NCI-H524 (cell line): ENCODE data around the gene CRLF2.
"Not testable (repeated sequence)": the region's sequence is repeated elsewhere in the genome, so short reads cannot be mapped to it uniquely, and the experiment has no call there.

Source experiments
- DNase-seq, 2 experiments: peaks; one replicate each; lab custom pipeline; 2025; lab: John Stamatoyannopoulos, UW

Gene CRLF2

DNA sequence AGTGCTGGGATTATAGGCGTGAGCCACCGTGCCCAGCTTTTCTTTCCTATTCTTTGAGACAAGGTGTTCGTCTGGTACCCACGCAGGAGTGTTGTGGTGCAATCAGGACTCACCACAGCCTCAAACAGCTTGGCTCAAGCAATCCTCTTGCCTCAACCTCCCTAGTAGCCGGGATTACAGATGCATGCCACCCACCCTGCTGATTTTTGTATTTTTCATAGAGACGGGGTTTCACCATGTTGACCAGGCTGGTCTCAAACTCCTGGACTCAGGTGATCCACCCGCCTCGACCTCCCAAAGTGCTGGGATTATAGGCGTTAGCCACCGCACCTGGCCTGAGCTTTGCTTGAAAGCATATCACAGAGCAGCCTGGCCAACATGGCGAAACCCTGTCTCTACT is 1.5 kb upstream of the CRLF2 start:
- no peak for DNase-seq

DNA sequence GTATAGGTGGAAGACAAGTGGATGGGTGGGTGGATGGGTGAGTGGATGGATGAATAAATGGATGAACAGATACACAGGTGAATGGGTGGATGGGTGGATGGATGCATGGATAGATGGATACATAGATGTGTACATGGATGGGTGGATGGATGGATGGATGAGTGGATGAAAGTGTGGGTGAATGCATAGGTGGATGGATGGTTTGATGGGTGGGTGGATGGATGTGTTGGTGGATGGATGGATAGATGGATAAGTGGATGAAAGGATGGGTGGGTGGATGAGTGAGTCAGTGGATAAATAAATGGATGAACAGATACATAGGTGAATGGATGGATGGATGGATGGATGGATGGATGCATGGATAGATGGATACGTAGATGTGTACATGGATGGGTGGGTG is 1.6 kb downstream of the CRLF2 start:
- DNase-seq = no peak

DNA sequence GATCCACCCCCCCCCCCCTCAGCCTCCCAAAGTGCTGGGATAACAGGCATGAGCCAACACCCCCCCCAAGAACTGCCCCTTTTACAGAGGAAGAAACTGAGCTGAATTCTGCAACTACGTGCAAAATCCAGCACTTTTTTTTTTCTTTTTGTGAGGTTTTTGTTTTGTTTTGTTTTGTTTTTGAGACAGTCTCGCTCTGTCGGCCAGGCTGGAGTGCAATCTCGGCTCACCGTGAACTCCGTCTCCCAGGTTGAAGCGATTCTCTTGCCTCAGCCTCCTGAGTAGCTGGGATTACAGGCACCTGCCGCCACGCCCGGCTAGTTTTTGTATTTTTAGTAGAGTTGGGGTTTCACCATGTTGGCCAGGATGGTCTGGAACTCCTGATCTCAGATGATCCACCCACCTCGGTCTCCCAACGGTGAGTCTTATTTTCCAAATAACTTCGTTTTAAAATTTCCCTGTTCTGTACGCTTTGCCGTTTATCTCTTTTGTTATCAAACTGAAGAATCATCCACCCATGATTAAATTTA is 4.9 kb downstream of the CRLF2 start:
- no peak for DNase-seq

DNA sequence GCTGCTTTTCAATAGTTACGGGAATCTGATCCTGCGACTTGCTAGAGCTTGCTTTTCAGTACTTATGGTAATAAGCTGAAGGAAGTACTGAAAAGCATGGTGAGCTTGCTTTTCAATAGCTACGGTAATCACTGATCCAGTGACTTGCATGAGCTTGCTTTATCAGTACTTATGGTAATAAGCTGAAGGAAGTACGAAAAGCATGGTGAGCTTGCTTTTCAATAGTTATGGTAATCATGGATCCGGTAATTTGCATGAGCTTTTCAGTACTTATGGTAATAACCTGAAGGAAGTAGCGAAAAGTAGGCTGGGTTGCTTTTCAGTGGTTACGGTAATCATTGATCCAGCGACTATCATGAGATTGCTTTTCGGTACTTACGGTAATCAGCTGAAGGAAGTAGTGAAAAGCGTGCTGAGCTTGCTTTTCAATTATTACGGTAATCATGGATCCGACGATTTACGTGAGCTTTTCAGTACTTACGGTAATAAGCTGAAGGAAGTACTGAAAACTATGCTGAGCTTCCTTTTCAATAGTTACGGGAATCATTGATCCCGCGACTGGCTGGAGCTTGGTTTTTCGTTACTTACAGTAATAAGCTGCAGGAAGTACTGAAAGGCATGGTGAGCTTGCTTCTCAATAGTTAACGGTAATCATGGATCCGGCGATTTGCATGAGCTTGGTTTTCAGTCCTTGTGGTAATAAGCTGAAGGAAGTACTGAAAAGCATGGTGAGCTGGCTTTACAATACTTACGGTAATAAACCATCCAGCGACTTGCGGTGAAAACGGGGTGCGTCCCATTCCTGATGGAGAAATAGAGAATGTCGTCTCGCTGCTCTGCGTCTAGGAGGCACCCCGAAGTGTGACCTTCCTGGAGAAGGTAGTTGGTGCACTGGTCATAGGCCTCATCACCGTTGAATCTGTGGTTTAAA is 6.5 kb downstream of the CRLF2 start:
- DNase-seq = no peak

DNA sequence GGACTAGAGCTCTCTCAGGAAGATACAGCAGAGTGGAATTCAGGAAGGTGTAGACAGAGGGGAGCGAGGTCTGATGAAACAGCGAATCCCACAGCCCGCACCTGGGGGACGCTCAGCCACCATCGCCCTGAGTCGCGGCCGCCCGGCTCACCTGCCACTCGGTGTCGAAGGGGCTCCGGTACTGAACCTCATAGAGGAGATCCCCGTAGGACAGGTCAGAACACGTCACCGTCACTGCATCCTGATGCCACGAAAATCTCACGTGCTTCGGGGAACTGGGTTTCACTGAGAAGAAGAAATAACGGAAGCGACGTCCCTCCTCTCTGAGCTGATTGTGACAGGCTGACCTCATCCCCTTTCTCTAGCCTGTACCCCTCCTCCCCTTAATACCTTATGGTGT is 10.2 kb downstream of the CRLF2 start:
- no peak for DNase-seq

DNA sequence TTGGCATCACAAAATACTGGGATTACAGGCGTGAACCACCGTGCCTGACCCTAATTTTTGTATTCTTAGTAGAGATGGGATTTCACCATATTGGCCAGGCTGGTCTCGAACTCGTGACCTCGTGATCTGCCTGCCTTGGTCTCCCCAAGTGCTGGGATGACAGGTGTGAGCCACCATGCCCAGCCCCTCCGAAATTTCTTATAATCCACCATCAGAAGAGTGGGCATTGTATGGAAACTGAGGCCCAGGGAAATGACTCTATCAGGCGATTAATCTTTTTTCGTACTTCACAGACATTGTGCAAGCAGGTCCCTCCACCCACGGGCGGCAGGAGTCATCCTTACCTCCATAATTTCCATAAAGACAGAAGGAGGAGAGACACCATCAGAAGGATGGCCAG is 16.0 kb downstream of the CRLF2 start:
- no peak for DNase-seq

DNA sequence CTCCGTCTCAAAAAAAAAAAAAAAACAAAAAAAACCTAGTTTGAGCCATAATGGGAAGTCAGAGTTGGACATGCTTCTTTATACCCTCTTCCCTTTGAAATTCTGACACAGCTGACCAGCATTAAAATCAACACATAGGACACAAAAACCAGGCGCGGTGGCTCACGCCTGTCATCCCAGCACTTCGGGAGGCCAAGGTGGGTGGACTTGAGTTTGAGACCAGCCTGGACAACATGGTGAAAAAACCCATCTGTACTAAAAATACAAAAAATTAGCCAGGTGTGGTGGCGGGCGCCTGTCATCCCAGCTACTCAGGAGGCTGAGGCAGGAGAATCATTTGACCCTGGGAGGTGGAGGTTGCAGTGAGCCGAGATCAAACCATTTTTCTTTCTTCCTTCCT is 20.3 kb downstream of the CRLF2 start:
- not testable (repeated sequence) for DNase-seq

DNA sequence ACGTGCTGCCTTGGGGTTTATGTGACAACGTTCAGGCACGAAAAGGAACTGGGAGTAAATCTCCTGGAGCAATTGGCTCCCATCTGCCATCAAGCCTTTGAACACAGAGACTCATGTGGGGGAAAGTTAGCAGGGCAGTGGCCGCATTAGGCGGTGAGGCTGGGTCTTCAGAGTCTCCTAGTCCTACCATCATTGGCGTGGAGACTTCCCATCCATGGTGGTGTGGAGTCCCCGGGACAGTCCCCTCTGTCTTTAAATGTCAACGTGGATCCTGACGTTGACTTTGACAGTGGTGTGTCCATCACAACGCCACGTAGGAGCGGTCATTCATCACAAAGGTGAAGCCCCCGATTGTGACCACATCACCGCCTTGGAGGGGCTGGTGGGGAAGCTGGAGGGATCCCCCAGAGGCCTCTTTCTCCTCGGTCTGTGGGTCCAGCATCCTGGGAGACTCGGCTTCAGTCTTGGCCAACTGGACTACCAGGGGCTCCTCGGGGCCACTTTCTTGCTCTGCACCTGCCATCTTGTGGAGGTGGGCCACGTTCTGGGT is 21.8 kb downstream of the CRLF2 start:
- no peak for DNase-seq

DNA sequence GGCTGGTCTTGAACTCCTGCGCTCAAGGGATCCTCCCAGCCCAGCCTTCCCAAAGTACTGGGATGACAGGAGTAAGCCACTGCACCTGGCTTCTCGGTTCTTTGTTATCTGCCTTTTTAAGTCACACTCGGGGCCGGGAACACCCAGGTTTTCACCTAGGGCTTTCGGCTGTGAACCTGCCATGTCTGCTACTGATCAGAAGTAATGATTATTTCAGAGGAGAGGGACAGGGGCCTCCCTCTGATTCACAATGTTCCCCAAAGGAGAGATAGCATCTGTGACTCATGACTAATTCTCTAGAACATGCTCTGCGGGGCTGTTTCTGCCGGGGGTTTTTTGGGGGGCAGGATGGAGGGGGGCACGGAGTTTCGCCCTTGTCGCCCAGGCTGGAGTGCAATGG is 26.9 kb downstream of the CRLF2 start:
- DNase-seq = no peak

DNA sequence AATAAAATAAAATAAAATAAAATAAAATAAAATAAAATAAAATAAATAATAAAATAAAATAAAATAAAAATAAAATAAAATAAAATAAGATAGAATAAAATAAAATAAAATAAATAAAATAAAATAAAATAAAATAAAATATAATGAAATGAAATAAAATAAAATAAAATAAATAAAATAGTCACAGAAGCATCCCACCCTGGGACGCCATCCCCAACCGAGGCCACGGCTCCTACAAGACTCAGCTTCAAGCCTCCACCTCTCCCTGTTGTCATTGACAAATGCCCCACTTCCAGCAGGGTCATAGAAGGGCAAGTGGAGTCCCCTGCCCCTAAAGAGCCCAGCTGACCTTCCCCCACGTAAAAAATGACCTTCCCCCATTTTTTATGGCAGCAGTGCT is 30.2 kb downstream of the CRLF2 start:
- DNase-seq = no peak

DNA sequence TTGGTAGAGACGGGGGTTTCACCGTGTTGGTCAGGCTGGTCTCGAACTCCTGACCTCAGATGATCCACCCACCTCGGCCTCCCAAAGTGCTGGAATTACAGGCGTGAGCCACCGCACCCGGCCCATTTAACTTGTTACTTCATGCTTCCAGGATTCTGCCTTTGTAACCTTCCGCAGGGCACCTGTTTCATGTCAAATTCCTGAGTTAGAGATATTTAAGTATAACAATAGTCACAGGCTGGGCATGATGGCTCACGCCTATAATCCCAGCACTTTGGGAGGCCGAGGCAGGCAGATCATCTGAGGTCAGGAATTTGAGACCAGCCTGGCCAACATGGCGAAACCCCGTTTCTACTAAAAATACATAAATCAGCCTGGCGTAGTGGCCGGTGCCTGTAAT is 30.8 kb downstream of the CRLF2 start:
- not testable (repeated sequence) for DNase-seq

DNA sequence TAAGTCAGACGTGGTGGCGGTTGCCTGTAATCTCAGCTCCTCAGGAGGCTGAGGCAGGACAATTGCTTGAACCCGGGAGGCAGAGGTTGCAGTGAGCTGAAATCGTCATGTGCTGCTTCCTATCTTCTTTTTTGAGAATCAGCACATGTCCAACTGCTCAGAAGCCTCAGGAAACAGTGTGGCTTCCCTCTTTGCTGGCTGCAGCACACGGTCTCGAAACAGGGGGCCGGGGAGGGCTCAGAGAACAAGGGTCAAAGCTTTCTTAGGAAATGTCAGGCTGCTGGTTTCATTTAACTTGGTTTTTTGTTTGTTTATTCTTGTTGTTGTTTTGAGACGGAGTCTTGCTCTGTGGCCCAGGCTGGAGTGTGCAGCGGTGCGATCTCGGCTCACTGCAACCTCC is 31.3 kb downstream of the CRLF2 start:
- no peak for DNase-seq

DNA sequence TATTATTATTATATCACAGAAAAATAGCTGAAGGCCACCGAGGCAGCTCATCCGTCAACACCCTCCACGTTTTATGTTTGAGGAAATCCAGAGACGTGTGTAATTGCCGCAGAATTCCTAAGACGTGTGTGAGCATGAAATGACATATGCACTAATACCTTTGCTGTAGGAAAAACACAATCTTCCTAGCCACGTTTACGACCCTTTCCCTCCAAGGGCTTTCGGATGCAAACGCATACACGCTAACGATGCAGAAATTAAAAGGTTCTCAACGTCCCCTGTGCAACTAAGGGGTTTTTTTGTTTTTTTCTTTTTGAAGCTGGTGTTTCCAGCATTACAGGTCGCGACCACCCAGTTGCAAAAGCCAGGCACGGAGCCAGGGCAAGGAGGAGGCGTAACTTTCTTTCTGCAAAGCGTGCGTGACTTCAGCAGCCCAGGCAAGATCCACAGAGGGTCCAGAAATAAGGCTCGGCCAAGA is 33.8 kb downstream of the CRLF2 start:
- DNase-seq = no peak

DNA sequence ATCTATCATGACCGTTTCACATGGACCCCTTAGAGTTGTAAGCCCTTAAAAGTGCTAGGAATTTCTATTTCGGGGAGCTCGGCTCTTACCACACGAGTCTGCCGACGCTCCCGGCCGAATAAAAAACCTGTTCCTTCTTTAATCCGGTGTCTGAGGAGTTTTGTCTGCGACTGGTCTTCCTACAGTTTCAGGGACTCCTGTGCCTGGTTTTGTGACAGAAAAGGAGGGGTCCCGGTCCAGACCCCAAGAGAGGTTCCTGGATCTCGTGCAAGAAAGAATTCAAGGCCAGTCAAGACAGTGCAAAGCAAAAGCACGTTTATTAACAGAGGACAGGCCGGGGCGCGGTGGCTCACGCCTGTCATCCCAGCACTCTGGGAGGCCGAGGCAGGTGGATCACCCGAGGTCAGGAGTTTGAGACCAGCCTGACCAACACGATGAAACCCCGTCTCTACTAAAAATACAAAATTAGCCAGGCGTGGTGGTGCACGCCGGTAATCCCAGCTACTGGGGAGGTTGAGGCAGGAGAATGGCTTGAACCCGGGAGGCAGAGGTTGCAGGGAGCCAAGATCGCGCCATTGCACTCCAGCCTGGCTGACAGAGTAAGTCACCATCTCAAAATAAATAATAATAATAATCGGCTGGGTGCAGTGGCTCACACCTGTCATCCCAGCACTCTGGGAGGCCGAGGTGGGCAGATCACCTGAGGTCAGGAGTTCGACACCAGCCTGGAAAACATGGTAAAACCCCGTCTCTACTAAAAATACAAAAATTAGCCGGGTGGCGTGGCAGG is 35.7 kb downstream of the CRLF2 start:
- not testable (repeated sequence) for DNase-seq

DNA sequence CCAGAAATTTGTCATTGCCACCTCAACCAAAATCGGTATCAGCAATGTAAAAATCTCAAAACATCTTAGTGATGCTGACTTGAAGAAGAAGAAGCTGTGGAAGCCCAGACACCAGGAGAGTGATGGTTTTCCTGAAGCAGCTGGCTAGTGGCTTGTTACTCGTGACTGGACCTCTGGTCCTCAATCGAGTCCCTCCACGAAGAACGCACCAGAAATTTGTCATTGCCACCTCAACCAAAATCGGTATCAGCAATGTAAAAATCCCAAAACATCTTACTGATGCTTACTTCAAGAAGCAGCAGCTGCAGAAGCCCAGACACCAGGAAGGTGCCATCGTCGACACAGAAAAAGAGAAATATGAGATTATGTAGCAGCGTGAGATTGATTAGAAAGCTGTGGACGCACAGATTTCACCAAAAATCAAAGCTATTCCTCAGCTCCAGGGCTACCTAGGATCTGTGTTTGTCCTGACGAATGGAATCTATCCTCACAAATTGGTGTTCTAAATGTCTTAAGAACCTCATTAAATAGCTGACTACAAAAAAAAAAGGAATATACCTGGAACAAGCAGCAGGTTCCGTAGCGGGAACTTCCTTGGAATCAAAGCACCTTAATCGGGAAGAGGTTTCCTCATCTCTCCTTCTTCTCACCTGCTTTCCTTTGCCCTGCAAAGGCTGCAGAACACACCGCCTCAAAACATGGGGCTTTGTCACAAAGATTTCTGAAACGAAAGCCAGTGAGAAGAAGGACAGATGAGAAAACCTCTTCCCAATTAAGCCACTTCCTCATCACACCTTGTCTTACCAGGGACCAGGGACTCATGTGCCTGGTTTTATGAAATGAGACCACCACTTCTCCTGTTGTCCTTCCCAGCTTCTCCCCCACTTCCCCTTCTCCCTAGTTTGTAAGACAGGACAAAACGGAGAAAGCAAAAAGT is 37.6 kb downstream of the CRLF2 start:
- not testable (repeated sequence) for DNase-seq

DNA sequence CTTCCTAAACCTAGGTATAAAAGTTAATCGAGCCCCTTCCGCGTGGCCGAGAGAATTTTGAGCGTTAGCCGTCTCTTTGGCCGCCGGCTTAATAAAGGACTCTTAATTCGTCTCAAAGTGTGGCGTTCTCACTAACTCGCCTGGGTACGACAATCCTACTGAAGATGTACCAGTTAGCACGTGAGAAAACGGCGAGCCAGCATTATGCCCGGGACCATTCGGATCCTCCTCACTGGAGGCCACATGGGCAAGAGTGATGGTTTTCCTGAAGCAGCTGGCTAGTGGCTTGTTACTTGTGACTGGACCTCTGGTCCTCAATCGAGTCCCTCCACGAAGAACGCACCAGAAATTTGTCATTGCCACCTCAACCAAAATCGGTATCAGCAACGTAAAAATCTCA is 39.0 kb downstream of the CRLF2 start:
- not testable (repeated sequence) for DNase-seq

DNA sequence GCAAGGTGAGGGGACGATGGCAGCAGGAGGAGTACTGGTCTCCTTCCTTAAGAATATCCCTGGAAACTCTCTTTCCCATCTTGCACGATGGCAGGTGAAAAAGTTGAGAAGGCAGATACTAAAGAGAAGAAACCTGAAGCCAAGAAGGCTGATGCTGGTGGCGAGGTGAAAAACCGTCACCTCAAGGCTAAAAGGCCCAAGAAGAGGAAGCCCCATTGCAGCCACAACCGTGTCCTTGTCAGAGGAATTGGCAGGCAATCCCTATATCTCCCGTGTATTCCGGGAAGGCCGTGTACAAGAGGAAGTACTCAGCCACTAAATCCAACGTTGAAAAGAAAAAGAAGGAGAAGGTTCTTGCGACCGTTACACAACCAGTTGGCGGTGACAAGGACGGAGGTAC is 40.0 kb downstream of the CRLF2 start:
- DNase-seq = no peak

DNA sequence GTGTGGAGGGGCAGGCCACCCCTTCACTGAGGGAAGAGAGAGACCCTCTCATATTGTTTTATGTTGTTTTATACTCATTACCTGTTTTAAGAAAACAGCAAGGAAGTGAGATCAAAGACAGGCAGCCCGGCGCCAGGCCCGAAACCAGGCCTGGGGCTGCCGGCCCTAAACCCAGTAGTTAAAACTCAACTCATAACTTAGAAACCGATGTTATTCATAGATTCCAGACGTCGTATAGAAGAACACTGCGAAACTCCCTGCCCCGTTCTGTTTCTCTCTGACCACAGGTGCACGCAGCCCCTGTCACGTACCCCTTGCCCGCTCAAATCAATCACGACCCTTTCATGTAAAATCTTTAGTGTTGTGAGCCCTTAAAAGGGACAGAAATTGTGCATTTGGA is 40.5 kb downstream of the CRLF2 start:
- not testable (repeated sequence) for DNase-seq

DNA sequence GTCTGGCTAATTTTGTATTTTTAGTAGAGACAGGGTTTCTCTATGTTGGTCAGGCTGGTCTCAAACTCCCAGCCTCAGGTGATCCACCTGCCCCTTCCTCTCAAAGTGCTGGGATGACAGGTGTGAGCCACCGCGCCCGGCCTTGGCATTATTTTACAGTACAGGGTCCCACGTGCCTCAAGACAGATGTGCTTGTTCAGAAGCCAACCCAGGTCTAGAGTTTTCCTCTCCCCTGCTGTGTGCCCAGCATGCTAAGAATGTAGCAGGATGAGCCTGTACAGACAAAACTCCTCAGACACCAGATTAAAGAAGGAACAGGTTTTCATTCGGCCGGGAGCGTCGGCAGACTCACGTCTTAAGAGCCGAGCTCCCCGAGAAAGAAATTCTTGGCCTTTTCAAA is 42.2 kb downstream of the CRLF2 start:
- DNase-seq = no peak

DNA sequence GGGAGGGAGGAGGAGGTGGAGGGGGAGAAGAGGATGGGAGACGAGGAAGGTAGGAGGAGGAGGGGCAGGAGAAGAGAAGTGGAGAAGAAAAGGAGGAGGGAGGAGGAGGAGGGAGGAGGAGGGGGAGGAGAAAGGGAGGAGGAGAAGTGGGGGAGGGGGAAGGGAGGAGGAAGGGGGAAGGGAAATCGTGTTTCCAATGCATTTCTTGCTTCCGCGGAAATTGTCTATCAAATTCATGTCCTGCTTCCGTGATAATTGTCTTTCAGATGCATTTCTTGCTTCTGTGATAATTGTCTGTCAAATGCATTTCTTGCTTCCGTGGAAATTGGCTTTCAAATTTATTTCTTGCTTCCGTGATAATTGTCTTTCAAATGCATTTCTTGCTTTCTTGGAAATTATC is 43.3 kb downstream of the CRLF2 start:
- no peak for DNase-seq

DNA sequence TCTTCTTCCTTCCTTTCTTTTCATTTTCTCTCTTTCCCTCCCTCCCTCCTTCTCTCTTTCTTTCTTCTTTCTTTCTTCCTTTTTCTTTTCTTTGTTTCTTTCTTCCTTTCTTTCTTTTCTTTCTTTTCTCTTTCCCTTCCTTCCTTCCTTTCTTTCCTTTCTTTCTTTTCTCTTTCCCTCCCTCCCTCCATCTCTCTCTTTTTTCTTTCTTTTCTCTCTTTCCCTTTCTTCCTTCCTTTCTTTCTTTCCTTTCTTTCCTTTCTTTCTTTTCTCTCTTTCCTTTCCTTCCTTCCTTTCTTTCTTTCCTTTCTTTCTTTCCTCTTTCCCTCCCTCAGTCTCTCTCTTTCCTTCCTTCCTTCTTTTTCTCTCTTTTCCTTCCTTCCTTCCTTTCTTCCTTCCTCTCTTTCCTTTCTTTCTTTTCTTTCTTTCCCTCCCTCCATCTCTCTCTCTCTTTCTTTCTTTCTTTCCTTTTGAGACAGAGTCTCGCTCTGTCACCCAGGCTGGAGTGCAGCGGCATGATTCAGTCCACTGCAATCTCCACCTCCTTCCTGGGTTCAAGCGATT is 44.4 kb downstream of the CRLF2 start:
- DNase-seq = no peak
